Measurements from ENCODE around the gene SOX21. TPM values are rescaled to one million over a fixed set of nuclear protein-coding genes. Genes with fewer than 3 reads are reported as not detected.

SOX21 gene
- total RNA-seq, 1 donor from 2014 or later: not detected

DNA sequence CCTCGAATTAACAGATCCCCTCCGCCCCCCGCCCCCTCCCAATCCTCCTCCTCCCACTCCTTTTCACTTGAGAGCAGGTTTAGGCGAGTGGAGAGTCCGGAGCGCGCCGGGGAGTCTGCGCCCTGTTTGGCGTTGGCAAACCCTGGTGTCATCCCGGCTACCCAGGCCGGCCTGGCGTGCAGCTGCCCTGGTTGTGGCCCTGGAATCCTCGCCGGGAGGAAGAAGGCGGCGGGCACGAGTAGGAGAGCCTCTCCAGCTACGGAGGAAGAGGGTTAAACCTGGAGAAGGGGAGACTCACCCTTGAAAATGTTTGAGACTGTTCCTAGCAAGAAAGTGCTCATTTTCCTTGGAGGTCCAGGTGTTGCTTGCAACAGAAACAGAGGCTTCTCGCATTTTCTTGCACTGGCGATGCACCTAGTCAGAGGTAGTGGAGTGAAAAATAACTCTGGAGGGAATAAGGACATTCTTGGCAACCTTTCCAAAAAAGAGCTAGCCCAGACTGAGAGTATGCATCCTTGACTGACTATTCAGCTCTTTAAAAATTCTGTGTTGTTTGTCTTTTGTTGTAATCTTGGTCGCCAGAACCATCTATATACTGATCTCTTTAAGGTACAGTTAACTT, 1.3 kb upstream of the SOX21 start:
- intact Hi-C loops (cut with micrococcal nuclease): loop anchor here (1.0 to 10.0 kb wide), 3 partner anchors 8 to 929 kb away; partner anchors contain the start of gene DZIP1
- peaks cover 3% of the 10 kb centered on the region for H3K36me3 Mint-ChIP-seq (ENCODE audit: low read depth)
- H3K4me1 Mint-ChIP-seq: peaks cover 8% of the 10 kb centered on the region
- no peak overlapping the region for H3K4me3 Mint-ChIP-seq
- H3K9me3 Mint-ChIP-seq: peaks cover 7% of the 10 kb centered on the region
- H3K27ac Mint-ChIP-seq: peak overlapping the region; percentile 20
- H3K27me3 Mint-ChIP-seq: peaks cover 71% of the 10 kb centered on the region
- no peak for DNase-seq

DNA sequence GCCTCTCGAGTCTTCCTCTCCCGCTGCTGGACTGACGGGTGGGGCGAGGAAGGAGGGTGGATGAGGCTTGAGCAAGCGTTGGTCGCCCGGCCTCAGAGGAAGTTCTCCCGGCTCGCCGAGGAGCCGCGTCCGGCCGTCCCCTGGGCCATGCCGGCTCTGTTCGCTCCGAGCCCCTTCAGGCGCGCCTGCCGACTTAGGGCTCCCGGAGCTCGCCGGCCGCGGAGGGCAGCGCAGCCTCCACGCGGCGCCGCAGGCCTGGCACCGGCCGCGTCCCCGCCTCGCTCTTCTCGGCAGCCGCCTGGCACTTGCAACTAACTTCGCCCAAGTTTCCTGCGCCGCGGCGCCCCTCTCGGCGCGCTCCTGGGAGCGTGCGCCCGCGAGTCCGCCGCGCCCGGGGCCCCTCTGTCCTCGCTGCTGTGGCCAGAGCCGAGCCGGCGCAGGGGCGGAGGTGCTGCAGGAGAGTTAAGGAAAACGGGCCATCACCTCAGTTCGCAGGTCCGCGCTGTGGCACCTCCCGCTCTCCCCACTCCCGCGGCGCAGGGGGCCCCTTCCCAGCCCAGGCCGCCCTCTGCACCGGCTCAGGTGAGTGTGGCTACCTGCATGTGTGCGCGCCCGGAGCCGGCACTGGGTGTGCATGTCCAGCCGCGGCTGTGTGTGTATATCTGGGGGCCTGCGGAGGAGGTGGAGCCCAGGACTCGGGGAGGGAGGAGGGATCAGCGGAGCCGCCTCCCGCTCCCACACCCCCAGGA, 641 bp upstream of the SOX21 start:
- H3K4me1 Mint-ChIP-seq: peaks cover 8% of the 10 kb centered on the region
- peaks cover 9% of the 10 kb centered on the region for H3K9me3 Mint-ChIP-seq
- H3K27ac Mint-ChIP-seq: no peak overlapping the region
- intact Hi-C loops (cut with micrococcal nuclease): loop anchor here (5.0 to 10.0 kb wide), 2 partner anchors 692 to 929 kb away; partner anchors contain the start of gene DZIP1
- peaks cover 3% of the 10 kb centered on the region for H3K36me3 Mint-ChIP-seq (ENCODE audit: low read depth)
- H3K27me3 Mint-ChIP-seq: peaks cover 77% of the 10 kb centered on the region
- DNase-seq: peak; percentile 63
- H3K4me3 Mint-ChIP-seq: peak overlapping the region; percentile 74

DNA sequence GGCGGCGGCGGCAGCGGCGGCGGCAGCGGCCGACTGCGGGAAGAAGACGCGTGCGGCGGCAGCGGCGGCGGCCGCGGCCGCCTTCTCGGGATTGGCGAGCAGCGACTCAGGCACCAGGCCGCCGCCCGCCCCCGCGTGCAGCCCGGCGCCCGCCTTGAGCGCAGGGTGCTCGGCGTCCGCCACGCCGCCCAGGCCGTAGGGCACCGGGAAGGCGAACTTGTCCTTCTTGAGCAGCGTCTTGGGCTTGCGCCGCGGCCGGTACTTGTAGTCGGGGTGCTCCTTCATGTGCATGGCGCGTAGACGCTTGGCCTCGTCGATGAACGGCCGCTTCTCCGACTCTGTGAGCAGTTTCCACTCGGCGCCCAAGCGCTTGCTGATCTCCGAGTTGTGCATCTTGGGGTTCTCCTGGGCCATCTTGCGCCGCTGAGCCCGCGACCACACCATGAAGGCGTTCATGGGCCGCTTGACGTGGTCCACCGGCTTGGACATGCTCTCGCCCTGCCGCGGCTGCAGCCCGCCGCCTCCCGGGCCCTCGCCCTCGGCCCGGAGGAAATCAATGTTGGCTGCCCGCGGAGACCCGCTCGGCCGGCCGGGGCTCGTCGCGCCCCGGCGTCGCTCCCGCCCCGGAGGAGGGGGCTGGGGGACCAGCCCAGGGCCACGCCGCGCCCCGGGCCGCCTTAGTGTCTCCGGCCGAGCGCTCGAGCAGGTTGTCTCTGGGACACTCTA, 621 bp downstream of the SOX21 start:
- peaks cover 14% of the 10 kb centered on the region for H3K4me1 Mint-ChIP-seq
- peak overlapping the region; percentile 51 for H3K27ac Mint-ChIP-seq
- H3K4me3 Mint-ChIP-seq: peak overlapping the region; percentile 23
- peaks cover 6% of the 10 kb centered on the region for H3K36me3 Mint-ChIP-seq (ENCODE audit: low read depth)
- H3K9me3 Mint-ChIP-seq: peaks cover 9% of the 10 kb centered on the region
- peak; percentile 73 for DNase-seq
- peaks cover 76% of the 10 kb centered on the region for H3K27me3 Mint-ChIP-seq
- intact Hi-C loops (cut with micrococcal nuclease): loop anchor here (2.0 to 10.0 kb wide), 3 partner anchors 45 to 931 kb away; partner anchors contain the start of gene DZIP1

DNA sequence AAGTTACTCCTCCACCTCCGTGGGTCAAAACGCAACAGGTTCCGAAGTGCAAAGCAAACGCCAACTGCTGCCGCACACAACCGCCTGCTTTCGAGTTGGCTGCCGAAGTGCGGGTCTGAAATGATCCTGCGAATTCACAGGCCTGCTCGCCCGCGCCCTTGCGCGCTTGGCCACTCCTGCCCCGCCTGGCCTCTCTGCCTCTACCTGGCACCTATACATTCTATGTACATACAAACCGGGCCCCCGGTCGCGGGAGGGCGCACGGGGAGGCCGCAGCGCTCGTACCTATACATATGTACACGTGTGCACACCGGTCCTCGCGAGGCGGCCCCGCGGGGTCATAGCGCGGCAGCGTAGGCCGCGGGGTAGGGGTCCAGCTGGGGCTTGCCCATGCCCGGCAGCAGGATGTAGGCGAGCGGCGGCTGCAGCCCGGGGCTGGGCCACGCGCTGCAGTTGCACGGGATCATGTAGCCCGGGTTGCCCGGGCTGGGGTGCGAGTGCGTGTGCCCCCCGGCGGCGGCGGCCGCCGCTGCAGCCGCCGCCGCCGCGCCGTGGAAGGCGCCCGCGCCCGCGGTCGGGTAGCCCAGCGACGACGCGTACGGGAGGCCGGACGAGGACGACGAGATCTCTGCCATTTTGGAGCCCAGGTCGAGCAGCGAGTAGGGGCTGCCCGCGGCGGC, 1.3 kb downstream of the SOX21 start:
- intact Hi-C loops (cut with micrococcal nuclease): loop anchor here (2.0 to 10.0 kb wide), 3 partner anchors 44 to 931 kb away; partner anchors contain the start of gene DZIP1
- Mint-ChIP-seq H3K9me3 (peaks cover 9% of the 10 kb centered on the region), H3K36me3 (ENCODE audit: low read depth) (peaks cover 8% of the 10 kb centered on the region), H3K27me3 (peaks cover 76% of the 10 kb centered on the region), H3K4me1 (peaks cover 17% of the 10 kb centered on the region), H3K4me3 (peak overlapping the region; percentile 65), H3K27ac (peak overlapping the region; percentile 76)
- DNase-seq: peak; percentile 70

DNA sequence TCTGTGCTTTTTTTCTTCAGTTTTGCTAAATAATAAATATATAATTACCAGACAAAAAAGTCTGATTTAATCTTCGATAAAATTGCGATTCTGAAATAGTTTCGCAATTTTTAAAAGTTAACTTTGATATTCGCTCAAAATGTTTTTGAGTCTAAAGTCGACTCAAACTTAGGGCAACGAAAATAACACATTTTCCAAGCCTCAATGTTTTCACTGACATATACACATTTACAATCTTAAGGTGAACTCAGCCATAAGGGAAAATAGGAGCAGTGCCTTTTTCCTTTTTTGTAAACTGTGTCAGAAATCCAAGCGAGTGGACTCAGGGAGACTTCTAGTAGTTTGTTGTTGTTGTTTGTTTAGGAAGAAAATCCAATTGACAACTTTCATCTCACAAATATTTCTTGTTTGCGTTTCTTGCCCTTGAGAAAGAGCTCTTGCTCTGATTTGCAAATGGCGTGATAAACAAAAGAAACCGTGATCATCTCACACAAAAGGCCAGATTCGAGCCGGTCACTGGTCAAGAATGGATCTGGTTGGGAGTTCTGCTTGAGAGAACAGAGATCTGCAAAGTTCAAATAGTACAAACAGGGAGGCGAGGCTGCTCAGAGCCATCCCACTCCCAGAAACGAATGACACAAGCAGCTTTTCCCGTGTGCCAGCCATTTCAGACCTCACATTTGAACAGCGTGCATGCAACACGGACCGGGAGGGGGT, 2.1 kb downstream of the SOX21 start:
- DNase-seq: no peak
- Mint-ChIP-seq H3K27me3 (peaks cover 76% of the 10 kb centered on the region), H3K4me3 (peak overlapping the region; percentile 65), H3K36me3 (ENCODE audit: low read depth) (peaks cover 8% of the 10 kb centered on the region), H3K27ac (peak overlapping the region; percentile 76), H3K9me3 (peaks cover 9% of the 10 kb centered on the region), H3K4me1 (peaks cover 17% of the 10 kb centered on the region)
- intact Hi-C loops (cut with micrococcal nuclease): loop anchor here (2.0 to 10.0 kb wide), 3 partner anchors 43 to 932 kb away; partner anchors contain the start of gene DZIP1

DNA sequence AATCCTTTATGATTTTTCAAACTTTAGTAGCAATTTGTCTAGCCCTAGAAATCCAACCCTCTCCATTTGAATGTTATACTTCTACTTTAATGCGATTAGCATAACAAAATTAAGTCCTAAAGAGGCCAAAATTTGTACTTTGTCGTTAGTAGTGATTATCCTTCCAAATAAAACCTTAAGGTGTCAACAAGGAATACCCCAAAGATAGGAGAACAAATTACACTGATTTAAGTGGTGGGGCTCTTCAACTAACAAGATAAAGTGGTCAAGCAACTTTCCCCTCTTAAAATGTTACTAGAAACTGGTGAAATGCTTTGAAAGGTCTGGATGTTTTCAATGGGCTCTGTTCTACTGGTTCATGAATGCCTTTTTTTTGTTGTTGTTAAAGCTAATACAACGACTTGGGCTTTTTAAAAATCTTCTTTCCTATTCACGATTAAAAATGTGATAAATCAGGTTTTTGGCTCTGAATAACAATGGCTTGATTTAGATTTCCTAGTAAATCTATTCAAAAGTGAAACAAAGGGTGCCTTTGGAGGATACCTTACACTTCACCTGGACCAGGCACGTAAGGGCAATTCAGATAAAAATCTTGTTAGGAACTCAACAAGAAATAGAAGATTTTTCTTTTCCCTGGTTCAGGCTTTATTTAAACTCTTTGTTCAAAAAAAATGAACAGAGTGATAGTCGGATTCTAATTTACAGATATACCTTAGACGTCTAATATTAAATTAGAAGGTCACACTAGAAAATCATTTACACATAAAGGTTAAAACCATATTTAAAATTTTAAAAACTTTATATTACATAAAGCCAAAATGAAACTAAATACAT, 3.1 kb downstream of the SOX21 start:
- H3K36me3 Mint-ChIP-seq (ENCODE audit: low read depth): peaks cover 9% of the 10 kb centered on the region
- no peak overlapping the region for H3K4me3 Mint-ChIP-seq
- H3K9me3 Mint-ChIP-seq: peaks cover 9% of the 10 kb centered on the region
- intact Hi-C loops (cut with micrococcal nuclease): loop anchor here (5.0 to 10.0 kb wide), 5 partner anchors 87 to 1484 kb away; partner anchors contain the start of genes CLDN10 and GPC6
- peaks cover 76% of the 10 kb centered on the region for H3K27me3 Mint-ChIP-seq
- H3K4me1 Mint-ChIP-seq: peaks cover 17% of the 10 kb centered on the region
- H3K27ac Mint-ChIP-seq: no peak overlapping the region
- DNase-seq: no peak

DNA sequence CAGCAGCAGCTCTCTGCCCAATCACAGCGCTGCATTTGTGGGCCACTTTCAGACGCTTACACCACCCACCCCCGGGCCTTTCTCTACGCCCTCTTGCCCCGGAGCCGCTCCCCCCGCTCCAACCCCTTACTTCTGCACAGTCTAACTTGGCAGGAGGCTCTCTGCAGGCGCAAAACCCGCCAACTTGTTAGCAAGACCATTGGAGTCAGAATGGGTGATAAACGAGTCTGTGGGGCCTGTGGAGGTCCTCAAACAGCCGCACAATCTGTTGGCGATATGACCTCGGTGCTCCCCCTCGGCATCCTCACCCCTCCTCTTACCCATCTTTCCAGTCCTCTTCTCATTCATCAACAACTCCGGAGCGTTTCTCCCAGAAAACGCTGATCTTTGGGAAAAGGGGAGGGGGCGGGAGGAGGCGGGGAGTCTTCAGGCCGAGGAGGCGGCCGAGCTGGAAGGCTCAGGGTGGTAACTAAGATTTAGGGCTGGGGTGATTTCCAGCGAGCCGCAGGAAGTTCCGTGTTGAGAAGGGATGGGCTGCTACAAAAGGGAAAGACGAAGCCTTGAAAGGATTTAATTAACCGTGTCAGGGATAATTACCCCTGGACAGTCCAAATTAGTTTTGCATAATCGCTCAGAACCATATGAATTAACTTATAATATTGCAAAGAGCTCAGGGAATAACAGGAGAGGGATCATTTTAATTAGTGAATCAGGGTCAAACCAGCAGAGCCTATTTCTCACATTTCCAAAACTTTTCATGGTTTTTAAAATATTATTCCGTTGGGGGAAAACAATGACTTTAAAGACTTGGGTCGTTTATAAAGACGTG, 4.1 kb downstream of the SOX21 start:
- no peak for DNase-seq
- peak overlapping the region; percentile 25 for H3K27ac Mint-ChIP-seq
- intact Hi-C loops (cut with micrococcal nuclease): loop anchor here (5.0 to 10.0 kb wide), 5 partner anchors 86 to 1483 kb away; partner anchors contain the start of genes CLDN10 and GPC6
- peaks cover 78% of the 10 kb centered on the region for H3K27me3 Mint-ChIP-seq
- H3K4me3 Mint-ChIP-seq: no peak overlapping the region
- H3K4me1 Mint-ChIP-seq: peaks cover 17% of the 10 kb centered on the region
- peaks cover 16% of the 10 kb centered on the region for H3K36me3 Mint-ChIP-seq (ENCODE audit: low read depth)
- peaks cover 15% of the 10 kb centered on the region for H3K9me3 Mint-ChIP-seq

DNA sequence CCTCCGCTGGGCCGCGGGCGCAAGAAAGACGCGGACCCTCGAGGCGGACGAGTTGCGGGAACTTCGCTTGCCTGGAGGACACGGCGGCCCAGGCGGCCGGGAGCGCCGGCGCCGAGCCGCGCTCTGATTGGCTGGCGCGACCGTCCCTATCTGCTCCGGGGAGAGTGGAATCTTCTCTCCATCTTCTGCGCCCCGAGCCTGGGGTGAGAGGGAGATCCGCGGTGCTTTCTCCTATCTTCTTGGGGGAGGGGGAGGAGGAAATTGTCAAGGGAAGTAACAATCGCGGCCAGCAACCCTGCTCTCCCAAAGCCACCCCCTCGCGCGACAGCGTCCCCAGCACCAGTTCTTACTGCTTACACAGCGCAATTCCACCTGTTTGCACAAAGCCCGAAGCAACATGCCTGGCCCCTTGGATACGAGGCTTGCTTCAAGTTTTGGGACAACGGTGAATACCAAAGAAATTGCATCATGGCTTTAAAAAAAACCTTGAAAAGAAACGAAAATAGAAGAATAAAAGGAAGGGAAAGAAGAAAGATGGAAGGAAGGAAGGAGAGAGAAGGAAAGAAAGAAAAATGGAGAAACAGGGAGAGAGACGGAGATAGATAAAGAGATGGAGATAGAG, 4.8 kb downstream of the SOX21 start:
- H3K9me3 Mint-ChIP-seq: peaks cover 15% of the 10 kb centered on the region
- peaks cover 17% of the 10 kb centered on the region for H3K4me1 Mint-ChIP-seq
- no peak overlapping the region for H3K27ac Mint-ChIP-seq
- peak overlapping the region; percentile 39 for H3K4me3 Mint-ChIP-seq
- peaks cover 16% of the 10 kb centered on the region for H3K36me3 Mint-ChIP-seq (ENCODE audit: low read depth)
- DNase-seq: peak; percentile 61
- peaks cover 82% of the 10 kb centered on the region for H3K27me3 Mint-ChIP-seq
- intact Hi-C loops (cut with micrococcal nuclease): loop anchor here (5.0 to 10.0 kb wide), 5 partner anchors 85 to 1483 kb away; partner anchors contain the start of genes CLDN10 and GPC6

DNA sequence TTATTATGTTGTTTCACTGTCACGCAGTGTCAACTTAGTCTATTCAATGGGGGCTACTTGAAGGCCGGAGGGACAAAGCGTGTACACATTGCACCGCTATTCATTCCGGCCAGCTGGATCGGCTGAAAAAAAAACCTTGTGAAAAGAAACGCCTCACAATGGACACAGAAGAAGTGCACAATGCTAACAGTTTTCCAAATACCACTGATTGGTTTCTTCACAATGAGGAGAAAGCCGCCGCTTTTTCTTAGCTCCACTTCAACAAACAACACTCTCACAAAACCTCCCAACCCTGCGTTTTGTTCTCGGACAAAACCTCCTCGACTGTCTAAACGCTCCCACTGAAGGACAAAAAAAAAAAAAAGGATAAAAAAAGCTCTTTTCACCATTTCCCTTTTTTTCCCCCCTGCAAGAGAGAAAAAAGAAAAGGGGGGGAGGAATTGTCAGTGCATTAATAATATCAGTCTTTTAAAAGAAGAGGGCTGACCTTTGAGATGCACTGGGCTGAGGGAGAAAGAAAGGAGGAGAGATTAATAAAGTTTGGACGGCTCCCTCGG, 5.4 kb downstream of the SOX21 start:
- peaks cover 83% of the 10 kb centered on the region for H3K27me3 Mint-ChIP-seq
- H3K4me1 Mint-ChIP-seq: peaks cover 13% of the 10 kb centered on the region
- peaks cover 16% of the 10 kb centered on the region for H3K36me3 Mint-ChIP-seq (ENCODE audit: low read depth)

DNA sequence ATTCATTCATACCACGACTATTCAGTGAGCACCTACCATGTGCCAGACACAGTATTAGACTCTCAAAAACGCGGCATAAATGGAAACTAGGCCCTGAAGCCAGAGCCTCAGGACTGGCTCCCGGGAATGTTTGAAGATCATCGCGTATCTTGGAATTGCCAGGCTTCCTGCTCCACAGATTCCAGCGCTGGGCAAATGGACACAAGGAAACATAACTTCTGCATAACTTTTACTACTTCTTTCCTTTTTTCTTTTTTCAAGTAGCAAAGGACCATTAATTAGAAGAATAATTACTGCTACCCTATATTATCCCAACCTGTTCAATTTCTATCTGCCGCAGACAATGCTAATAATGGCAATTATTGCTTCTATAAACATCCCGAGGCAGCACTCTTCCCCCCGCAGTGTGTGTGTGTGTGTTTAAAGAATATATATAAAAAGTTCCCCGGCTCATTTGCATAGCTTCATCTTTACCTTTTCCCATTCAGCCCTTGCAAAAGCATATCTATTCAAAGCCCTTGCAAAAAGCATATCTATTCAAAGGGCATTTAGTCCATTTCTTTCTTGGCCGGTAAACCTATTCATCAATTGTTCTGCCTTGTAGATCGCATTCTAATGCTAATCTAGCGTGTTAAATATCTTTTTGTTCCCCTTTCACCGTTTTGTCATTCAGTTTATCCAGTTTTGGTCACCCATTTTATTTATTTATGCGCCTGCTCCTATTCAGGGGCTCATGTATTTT, 6.1 kb downstream of the SOX21 start:
- H3K36me3 Mint-ChIP-seq (ENCODE audit: low read depth): peaks cover 16% of the 10 kb centered on the region
- no peak overlapping the region for H3K27ac Mint-ChIP-seq
- DNase-seq: no peak
- H3K9me3 Mint-ChIP-seq: peaks cover 19% of the 10 kb centered on the region
- intact Hi-C loops (cut with micrococcal nuclease): loop anchor here (5.0 to 10.0 kb wide), 5 partner anchors 84 to 1481 kb away; partner anchors contain the start of genes CLDN10 and GPC6
- peaks cover 86% of the 10 kb centered on the region for H3K27me3 Mint-ChIP-seq
- H3K4me1 Mint-ChIP-seq: peaks cover 13% of the 10 kb centered on the region
- no peak overlapping the region for H3K4me3 Mint-ChIP-seq

More for the DNA sequence above, 5.4 kb downstream of the SOX21 start:
- Mint-ChIP-seq H3K27ac (peak overlapping the region; percentile 45), H3K4me3 (no peak overlapping the region), H3K9me3 (peaks cover 16% of the 10 kb centered on the region)
- DNase-seq: no peak
- intact Hi-C loops (cut with micrococcal nuclease): loop anchor here (5.0 to 10.0 kb wide), 5 partner anchors 85 to 1482 kb away; partner anchors contain the start of genes CLDN10 and GPC6
